ENCODE measurements around the gene PSMD8.
A peak's percentile ranks its signal among the peaks of the same experiment; 100 is the strongest.
"Not testable (repeated sequence)": the region's sequence is repeated elsewhere in the genome, so short reads cannot be mapped to it uniquely, and the experiment has no call there.

The PSMD8 gene

GRCh38 chr19:38374332-38375097 is at the start of gene PSMD8:
PSMD8 (plus strand) TSS chr19:38374571; CDS start chr19:38374602, 31 bp downstream.
- FAIRE-seq (peak; percentile 96), DNase-seq (ENCODE audit: insufficient read length, low spot score) (peak; percentile 97)

GRCh38 chr19:38326591-38326990 is 47.8 kb upstream of the PSMD8 start:
- no peak for FAIRE-seq
- no peak for DNase-seq (ENCODE audit: insufficient read length, low spot score)

DNA sequence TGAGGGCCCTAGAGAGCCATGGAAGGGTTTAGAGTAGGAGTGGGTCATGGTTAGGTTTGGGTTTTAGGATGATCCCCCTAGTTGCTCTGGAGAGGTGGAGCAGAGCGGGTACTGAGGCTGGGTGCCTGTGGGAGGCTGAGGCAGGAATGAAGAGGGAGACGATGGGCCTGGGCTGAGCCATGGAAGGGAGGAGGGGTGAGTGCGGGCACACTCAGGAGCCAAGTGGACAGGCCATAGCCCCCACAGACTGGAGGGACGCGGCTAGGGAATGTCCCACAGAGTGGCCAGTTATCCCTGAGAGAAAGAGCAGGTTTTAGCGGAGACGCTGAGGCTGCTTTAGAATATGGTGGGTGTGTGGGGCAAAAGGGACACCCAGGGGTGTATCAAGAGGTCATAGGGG is 44.7 kb upstream of the PSMD8 start:
- FAIRE-seq = no peak

GRCh38 chr19:38331728-38332127 is 42.6 kb upstream of the PSMD8 start:
- no peak for DNase-seq (ENCODE audit: insufficient read length, low spot score)
- FAIRE-seq = no peak

More for the DNA sequence above, 44.7 kb upstream of the PSMD8 start:
- DNase-seq (ENCODE audit: insufficient read length, low spot score) = no peak

DNA sequence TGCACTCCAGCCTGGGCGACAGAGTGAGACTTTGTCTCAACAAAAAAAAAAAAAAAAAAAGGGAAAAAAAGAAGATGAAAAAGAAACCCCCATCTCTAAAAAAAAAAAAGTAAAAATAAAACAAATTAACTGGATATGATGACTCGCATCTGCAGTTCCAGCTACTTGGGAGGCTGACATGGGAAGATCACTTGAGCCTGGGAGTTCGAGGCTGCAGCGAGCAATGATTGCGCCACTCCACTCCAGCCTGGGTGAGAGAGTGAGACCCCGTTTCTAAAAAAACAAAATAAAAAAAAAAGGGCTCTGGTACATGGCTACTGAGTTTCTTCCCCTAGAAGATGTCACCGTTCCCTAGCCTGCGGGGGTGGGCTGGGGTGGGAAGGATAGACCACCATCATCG is 41.1 kb upstream of the PSMD8 start:
- no peak for FAIRE-seq
- no peak for DNase-seq (ENCODE audit: insufficient read length, low spot score)

DNA sequence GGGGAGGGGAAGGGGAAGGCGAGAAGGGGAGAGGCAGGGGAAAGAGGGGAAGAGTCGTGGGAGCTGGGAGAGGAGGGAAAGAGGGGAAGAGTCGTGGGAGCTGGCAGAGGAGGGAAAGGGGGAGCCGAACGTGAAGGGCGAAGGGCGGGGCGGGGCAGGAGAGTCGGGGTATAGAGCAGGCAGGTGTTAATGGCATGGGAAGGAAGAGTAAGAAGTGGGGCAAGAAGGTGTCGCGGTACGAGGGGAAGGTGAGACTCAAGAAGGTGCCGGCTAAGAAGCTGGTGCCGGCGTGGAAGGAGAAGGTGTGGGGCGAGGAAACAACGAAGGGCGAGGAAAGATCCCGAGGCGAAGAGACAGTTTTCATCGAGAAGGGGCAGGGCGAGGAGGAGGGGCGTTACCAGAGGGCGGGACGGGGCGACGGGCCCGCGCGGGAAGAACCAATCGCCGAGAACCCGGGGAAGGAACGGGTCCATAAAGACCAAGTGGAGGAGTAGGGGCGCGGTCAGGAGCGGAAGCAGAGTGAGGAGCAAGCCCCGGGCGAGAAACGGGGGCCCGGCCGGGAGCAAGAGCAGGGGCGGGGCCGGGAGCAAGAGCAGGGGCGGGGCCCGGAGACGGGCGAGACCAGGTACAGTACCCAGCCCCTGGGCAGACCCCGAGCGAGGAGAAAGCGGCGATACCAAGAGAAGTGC is 38.3 kb upstream of the PSMD8 start:
- FAIRE-seq (no peak), DNase-seq (ENCODE audit: insufficient read length, low spot score) (peak; percentile 95)

DNA sequence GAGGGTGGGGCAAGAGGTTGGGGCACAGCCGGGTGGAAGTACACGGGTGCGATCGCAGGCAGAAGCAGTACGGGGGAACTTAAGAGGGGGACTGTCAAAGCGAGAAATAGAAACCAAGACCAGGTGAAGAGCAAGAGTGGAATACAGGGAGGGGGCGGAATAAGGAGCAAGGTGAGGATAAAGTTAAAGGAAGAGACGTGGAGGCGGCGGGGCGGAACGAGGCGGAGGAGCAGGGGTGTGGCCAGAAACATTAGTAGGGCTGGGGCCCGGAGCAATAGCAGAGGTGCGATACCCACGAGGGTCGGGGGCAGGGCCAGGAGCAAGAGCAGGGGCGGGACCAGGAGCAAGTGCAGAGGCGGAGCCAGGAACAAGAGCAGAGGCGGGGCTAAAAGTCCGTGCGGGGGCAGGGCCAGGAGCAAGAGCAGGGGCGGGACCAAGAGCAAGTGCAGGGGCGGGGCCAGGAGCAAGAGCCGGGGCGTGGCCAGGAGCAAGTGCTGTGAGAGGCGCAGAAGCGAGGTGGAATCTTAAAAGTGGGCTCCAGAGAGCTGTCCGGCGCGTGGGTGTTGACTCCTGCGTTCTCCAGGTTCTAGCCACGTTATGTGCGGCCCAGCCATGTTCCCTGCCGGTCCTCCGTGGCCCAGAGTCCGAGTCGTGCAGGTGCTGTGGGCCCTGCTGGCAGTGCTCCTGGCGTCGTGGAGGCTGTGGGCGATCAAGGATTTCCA is 37.6 kb upstream of the PSMD8 start:
- FAIRE-seq (peak; percentile 95), DNase-seq (ENCODE audit: insufficient read length, low spot score) (peak; percentile 79)

DNA sequence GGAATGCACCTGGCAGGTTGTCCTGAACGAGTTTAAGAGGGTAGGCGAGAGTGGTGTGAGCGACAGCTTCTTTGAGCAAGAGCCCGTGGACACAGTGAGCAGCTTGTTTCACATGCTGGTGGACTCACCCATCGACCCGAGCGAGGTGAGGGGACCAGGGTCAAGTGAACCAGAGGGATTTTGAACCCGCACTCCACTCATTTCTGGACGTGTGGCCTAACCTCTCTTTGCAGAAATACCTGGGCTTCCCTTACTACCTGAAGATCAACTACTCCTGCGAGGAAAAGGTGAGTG is 37.1 kb upstream of the PSMD8 start:
- DNase-seq (ENCODE audit: insufficient read length, low spot score) = no peak
- FAIRE-seq = no peak

- not testable (repeated sequence) for DNase-seq (ENCODE audit: insufficient read length, low spot score); FAIRE-seq
Observed at GRCh38 chr19:38339011-38339410, 35.4 kb upstream of the PSMD8 start.

DNA sequence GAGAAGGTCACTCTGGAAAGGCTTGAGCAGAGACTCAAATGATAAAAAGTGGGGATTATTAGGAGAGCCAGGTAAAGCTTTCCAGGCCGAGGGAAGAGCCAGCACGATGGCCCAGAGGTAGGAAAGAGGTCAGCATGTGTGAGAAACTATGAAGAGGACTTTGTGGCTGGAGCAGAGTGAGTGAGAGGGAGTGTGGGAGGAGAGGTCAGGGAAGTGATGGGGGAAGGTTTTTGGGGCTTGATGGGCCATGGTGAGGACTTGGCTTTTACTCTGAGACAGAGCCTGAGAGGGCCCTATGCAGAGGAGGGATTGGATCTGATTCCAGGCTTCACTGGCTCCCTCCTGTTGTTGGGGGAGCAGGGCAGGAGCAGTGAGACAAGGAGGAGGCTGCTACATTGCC is 33.4 kb upstream of the PSMD8 start:
- FAIRE-seq = no peak
- DNase-seq (ENCODE audit: insufficient read length, low spot score) = no peak

DNA sequence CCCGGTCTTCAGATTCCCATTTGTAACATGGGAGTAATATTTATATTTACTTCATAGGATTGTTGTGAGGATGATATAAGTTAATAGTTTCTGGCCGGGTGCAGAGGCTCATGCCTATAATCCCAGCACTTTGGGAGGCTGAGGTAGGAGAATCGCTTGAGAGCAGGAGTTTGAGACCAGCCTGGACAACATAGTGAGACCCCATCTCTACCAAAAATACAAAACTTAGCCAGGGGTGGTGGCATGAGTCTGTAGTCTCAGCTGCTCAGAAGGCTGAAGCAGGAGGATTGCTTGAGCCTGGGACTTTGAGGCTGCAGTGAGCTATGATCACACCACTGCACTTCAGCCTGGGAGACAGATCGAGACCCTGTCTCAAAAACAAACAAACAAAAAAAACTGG is 27.5 kb upstream of the PSMD8 start:
- DNase-seq (ENCODE audit: insufficient read length, low spot score) (no peak), FAIRE-seq (no peak)

GRCh38 chr19:38350883-38351282 is 23.5 kb upstream of the PSMD8 start:
- DNase-seq (ENCODE audit: insufficient read length, low spot score) (no peak), FAIRE-seq (no peak)

GRCh38 chr19:38351865-38352395 is 22.4 kb upstream of the PSMD8 start:
- no peak for DNase-seq (ENCODE audit: insufficient read length, low spot score)
- no peak for FAIRE-seq

DNA sequence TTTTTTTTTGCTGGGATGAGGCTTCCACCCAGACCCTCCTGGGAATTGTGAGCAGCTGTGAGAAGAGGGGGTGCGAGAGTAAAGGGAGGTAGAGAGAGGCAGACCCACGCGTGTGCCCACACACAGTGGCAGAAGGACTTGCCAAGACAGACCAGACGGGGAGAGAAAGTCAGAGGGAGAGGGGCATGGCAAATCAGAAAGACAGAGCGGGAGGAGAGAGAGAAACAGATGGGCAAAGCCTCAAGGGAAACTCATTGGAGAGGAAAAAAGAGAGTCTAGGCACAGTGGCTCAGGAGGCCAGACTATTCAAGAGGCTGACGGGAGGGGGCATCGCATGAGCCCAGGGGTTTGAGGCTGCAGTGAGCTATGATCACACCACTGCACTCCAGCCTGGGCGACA is 21.8 kb upstream of the PSMD8 start:
- no peak for FAIRE-seq
- DNase-seq (ENCODE audit: insufficient read length, low spot score) = no peak

GRCh38 chr19:38355728-38356725 is 18.3 kb upstream of the PSMD8 start:
- no peak for DNase-seq (ENCODE audit: insufficient read length, low spot score)
- no peak for FAIRE-seq

- no peak for DNase-seq (ENCODE audit: insufficient read length, low spot score)
- no peak for FAIRE-seq
Observed at GRCh38 chr19:38358071-38358470, 16.3 kb upstream of the PSMD8 start.

DNA sequence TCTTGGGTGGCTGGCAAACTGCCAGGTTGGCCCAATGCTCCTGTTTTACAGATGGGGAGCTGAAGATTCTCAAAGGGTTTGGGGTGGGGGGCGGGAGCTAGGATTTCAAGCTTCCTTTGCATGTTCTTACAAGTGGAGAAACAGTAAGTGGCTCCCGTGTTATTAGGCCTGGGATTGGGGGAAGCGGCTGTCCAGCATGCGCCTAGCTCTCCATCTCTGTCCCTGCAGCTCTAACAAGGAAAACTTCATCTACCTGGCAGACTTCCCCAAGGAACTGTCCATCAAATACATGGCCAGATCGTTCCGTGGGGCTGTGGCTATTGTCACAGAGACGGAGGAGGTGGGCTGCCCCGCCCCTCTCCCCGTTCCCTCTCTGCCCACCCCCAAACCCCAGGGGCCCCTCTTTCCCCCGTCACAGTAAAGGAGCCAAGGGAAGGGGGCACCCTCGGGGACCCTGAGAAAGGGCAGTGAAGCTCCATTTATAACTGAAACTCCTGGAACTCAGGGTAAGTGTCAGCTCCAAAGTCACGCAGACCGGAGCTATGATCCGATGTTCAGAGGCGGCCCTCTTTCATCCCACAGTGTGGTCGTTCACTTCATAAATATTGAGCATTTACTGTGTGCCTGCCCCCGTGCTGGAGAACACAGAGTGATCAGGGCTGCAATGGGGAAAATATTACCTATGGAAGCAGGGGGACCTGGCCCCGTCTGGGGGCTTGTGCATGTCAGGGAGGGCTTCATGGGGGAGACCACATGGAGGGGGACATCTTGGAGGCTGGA is 14.9 kb upstream of the PSMD8 start:
- no peak for DNase-seq (ENCODE audit: insufficient read length, low spot score)
- no peak for FAIRE-seq

DNA sequence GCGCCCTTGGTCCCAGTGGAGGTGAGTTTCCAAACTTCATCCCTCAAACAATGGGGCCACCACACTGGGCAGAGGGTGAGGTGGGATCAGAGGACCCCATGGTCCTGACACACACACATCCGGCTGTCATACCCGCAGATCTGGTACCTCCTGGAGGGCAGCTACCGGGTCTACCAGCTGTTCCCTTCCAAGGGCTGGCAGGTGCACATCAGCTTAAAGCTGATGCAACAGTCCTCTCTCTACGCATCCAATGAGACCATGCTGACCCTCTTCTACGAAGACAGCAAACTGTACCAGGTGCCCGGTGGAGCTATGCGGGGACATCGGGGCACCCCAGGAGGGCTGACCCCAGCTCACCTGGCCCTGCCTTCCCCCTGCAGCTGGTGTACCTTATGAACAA is 14.0 kb upstream of the PSMD8 start:
- DNase-seq (ENCODE audit: insufficient read length, low spot score) = no peak
- FAIRE-seq = no peak

DNA sequence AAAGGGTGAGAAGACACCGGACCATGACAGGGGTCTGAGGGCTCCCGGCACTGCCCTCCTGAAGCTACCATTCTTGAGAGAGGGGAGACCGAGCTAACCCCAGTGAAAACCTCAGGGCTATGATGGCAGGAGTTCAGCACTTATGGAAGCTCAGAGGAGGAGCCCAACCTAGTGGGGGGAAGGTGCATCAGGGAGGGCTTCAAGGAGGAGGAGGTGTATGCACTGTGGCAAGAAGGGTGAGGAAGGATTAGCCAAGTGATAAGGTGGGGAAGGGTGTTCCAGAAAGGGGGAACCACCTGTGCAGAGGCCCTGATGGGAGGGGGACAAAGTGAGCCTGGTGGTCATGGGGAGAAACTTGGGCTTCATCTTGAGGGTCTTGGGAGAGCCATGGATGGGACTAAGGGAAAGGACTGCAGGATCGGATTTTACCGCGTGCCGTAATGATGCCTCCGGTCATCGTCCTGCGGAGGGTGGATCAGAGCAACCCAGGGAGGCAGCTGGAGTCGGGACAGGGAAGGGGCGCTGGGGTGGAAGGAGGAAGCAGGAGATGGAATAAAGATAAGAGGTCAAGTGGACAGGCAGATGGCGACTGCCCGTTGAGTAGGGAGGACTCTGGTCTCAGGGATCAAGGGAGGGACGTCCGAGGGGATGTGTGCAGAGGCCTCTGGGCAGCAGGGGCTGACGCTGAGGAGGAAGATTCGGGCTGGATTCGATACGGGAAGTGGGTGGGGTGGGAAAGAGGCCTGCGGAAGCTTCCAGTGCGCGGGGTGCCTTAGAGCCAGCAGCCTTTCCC is 13.3 kb upstream of the PSMD8 start:
- no peak for DNase-seq (ENCODE audit: insufficient read length, low spot score)
- FAIRE-seq = no peak
